ENCODE results near the gene TP63. TPM values are rescaled to one million over a fixed set of nuclear protein-coding genes. Genes with fewer than 3 reads are reported as not detected.

Gene TP63
- total RNA-seq, 3 donors from 2014 or later (not counting 1 experiment from before 2014, with no cell fraction given): 0.30 TPM; not detected in 2

DNA sequence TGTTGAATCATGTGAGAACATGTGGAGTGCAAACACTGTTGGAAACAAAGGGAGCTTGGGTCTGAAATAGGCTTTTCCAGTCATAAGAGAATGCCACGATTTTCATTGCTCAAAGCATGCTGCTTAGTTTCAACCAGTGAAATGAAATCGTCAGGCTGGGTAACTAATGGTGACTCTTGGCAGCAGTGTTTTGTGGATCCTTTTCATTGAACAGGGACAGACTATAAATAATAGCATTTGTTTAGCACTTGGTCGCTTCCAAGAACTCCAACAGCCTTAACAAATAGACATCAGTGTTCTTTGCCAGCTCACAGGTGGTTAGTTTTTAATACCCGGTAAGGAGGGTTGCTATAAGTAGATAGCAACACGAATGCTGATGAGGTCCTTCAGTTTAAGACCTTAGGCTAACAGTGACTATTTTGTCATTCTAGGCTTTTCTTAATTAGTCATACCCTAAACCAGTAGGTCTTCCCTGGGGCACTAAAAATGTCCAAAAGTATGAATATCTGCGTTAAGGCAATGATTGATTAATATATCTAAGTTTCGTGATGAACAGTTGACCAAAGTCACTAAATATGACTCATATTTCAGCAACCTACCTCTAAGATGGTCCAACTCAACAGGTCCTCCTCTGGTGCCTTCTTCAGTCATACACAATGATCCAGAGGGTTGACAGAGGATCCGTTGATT, 15.8 kb downstream of the TP63 start:
- Mint-ChIP-seq H3K27me3 (ENCODE audit: low read depth in 2 of 2) (no peaks in the 10 kb centered on the region), H3K9me3 (peaks cover 10 to 13% of the 10 kb centered on the region in 2 donors), H3K27ac (no peak overlapping the region), H3K4me3 (no peak overlapping the region), H3K4me1 (no peaks in the 10 kb centered on the region), H3K36me3 (no peaks in the 10 kb centered on the region)
- DNase-seq (no peak), ATAC-seq (no peak)
- H3K27me3 ChIP-seq (ENCODE audit: control insufficient read depth, insufficient read depth, low read length): no peaks in the 10 kb centered on the region
- H3K9me3 ChIP-seq (ENCODE audit: control insufficient read depth, insufficient read depth, low read length): no peaks in the 10 kb centered on the region
- H3K36me3 ChIP-seq (ENCODE audit: control insufficient read depth, insufficient read depth, low read length): no peaks in the 10 kb centered on the region
- 91% methylated on average over 8 of the region's 8 CpGs for WGBS (ENCODE audit: insufficient coverage)
- TF ChIP-seq, protein P1, sequence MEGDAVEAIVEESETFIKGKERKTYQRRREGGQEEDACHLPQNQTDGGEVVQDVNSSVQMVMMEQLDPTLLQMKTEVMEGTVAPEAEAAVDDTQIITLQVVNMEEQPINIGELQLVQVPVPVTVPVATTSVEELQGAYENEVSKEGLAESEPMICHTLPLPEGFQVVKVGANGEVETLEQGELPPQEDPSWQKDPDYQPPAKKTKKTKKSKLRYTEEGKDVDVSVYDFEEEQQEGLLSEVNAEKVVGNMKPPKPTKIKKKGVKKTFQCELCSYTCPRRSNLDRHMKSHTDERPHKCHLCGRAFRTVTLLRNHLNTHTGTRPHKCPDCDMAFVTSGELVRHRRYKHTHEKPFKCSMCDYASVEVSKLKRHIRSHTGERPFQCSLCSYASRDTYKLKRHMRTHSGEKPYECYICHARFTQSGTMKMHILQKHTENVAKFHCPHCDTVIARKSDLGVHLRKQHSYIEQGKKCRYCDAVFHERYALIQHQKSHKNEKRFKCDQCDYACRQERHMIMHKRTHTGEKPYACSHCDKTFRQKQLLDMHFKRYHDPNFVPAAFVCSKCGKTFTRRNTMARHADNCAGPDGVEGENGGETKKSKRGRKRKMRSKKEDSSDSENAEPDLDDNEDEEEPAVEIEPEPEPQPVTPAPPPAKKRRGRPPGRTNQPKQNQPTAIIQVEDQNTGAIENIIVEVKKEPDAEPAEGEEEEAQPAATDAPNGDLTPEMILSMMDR (IDR thresholded peaks at IDR 0.05): no peak
- no peak overlapping the region for H3K27ac ChIP-seq (ENCODE audit: low read length)
- intact Hi-C loops (cut with micrococcal nuclease): no loop called here
- H3K4me3 ChIP-seq (ENCODE audit: low read length): no peak overlapping the region
- no peaks in the 10 kb centered on the region for H3K4me1 ChIP-seq (ENCODE audit: control insufficient read depth, insufficient read depth, low read length)

DNA sequence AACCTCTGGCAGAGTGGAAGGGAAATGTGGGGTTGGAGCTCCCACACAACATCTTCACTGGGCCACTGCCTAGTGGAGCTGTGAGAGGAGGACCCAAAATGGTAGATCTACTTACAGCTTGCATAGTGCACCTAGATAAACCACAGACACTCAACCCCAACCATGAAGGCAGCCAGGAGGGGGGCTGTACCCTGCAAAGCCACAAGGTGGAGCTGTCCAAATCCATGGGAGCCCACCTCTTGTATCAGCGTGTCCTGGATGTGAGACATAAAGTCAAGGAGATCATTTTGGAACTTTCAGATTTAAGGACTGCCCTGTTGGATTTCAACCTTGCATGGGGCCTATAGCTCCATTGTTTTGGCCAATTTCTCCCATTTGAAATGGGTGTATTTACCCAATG, 20.9 kb downstream of the TP63 start:
- Histone ChIP-seq H3K9me3 (ENCODE audit: control insufficient read depth, insufficient read depth, low read length) (no peaks in the 10 kb centered on the region), H3K4me1 (ENCODE audit: control insufficient read depth, insufficient read depth, low read length) (no peaks in the 10 kb centered on the region), H3K27me3 (ENCODE audit: control insufficient read depth, insufficient read depth, low read length) (no peaks in the 10 kb centered on the region), H3K27ac (ENCODE audit: low read length) (no peak overlapping the region), H3K36me3 (ENCODE audit: control insufficient read depth, insufficient read depth, low read length) (no peaks in the 10 kb centered on the region), H3K4me3 (ENCODE audit: low read length) (no peak overlapping the region)
- Mint-ChIP-seq H3K27me3 (ENCODE audit: low read depth in 2 of 2) (no peaks in the 10 kb centered on the region), H3K36me3 (no peaks in the 10 kb centered on the region), H3K27ac (no peak overlapping the region), H3K9me3 (peaks cover 13 to 20% of the 10 kb centered on the region in 2 donors), H3K4me1 (no peaks in the 10 kb centered on the region), H3K4me3 (no peak overlapping the region)
- WGBS (ENCODE audit: insufficient coverage): 71% methylated on average over 1 of the region's 1 CpG
- intact Hi-C loops (cut with micrococcal nuclease): no loop called here
- ATAC-seq (no peak), DNase-seq (no peak)
- TF ChIP-seq, protein P1 (IDR thresholded peaks at IDR 0.05): no peak

DNA sequence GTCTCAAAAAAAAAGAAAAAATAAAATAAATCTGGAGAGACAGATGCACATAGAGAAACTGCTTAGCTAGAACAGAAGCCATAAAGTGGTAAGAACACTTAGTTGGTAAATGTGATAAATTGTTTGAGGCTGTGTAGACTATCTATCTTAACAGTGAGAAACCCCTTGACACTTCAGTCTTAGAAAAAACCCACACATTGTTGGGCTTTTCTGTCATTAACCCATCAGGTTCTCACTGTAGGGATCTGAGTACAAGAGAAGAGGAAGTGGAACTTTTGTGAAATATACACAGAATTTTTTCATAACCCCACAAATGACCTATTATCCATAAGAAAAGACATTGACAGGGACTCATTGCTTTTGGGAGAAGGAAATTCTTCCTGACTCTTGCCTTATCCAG, 24.4 kb downstream of the TP63 start:
- TF ChIP-seq, protein P1 (IDR thresholded peaks at IDR 0.05): no peak
- no peak for ATAC-seq
- no peaks in the 10 kb centered on the region for H3K27me3 ChIP-seq (ENCODE audit: control insufficient read depth, insufficient read depth, low read length)
- Mint-ChIP-seq H3K4me1 (no peaks in the 10 kb centered on the region), H3K27ac (no peak overlapping the region), H3K36me3 (no peaks in the 10 kb centered on the region), H3K27me3 (ENCODE audit: low read depth in 2 of 2) (no peaks in the 10 kb centered on the region), H3K4me3 (no peak overlapping the region), H3K9me3 (peaks cover 7 to 16% of the 10 kb centered on the region in 2 donors)
- H3K4me1 ChIP-seq (ENCODE audit: control insufficient read depth, insufficient read depth, low read length): no peaks in the 10 kb centered on the region
- H3K36me3 ChIP-seq (ENCODE audit: control insufficient read depth, insufficient read depth, low read length): no peaks in the 10 kb centered on the region
- no peak overlapping the region for H3K27ac ChIP-seq (ENCODE audit: low read length)
- no peaks in the 10 kb centered on the region for H3K9me3 ChIP-seq (ENCODE audit: control insufficient read depth, insufficient read depth, low read length)
- H3K4me3 ChIP-seq (ENCODE audit: low read length): no peak overlapping the region
- no peak for DNase-seq
- intact Hi-C loops (cut with micrococcal nuclease): no loop called here

DNA sequence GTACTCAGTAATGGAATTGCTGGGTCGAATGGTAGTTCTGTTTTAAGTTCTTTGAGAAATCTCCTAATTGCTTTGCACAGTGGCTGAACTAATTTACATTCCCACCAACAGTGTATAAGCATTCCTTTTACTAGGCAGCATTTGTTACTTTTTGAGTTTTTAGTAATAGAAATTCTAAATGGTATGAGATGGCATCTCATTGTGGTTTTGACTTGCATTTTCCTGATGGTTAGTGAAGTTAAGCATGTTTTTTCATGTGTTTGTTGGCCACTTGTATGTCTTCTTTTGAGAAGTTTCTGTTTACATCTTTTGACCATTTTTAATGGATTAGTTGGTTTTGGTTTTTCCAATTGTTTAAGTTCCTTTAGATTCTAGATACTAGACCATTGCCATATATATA, 28.4 kb downstream of the TP63 start:
- Histone ChIP-seq H3K9me3 (ENCODE audit: control insufficient read depth, insufficient read depth, low read length) (no peaks in the 10 kb centered on the region), H3K4me3 (ENCODE audit: low read length) (no peak overlapping the region), H3K36me3 (ENCODE audit: control insufficient read depth, insufficient read depth, low read length) (no peaks in the 10 kb centered on the region), H3K27me3 (ENCODE audit: control insufficient read depth, insufficient read depth, low read length) (no peaks in the 10 kb centered on the region), H3K4me1 (ENCODE audit: control insufficient read depth, insufficient read depth, low read length) (no peaks in the 10 kb centered on the region), H3K27ac (ENCODE audit: low read length) (no peak overlapping the region)
- WGBS (ENCODE audit: insufficient coverage): no CpG with 5 or more reads among the region's 1 CpG
- Mint-ChIP-seq H3K4me1 (no peaks in the 10 kb centered on the region), H3K9me3 (peaks cover 6 to 19% of the 10 kb centered on the region in 2 donors), H3K36me3 (no peaks in the 10 kb centered on the region), H3K4me3 (no peak overlapping the region), H3K27me3 (ENCODE audit: low read depth in 2 of 2) (no peaks in the 10 kb centered on the region), H3K27ac (no peak overlapping the region)
- TF ChIP-seq, protein P1 (IDR thresholded peaks at IDR 0.05): no peak
- intact Hi-C loops (cut with micrococcal nuclease): no loop called here
- DNase-seq: no peak
- ATAC-seq: no peak

All from natural killer cell (primary cell).